ENCODE measurements around the gene REXO1.

The REXO1 gene

GRCh38 chr19:1811942-1812425 lies 36.3 kb downstream of the REXO1 start, which contains the start of gene ATP8B3:
Gene ATP8B3, minus strand, starts transcription at chr19:1812276. Its CDS starts 540 bp downstream, at chr19:1811736.
- in situ Hi-C loops (cut with MboI; ENCODE audit: low sequenced_read_pairs, unreplicated experiment) = no loop called here
- DNase-seq (ENCODE audit: low spot score) = peak; percentile 100
- TF ChIP-seq, protein P1, sequence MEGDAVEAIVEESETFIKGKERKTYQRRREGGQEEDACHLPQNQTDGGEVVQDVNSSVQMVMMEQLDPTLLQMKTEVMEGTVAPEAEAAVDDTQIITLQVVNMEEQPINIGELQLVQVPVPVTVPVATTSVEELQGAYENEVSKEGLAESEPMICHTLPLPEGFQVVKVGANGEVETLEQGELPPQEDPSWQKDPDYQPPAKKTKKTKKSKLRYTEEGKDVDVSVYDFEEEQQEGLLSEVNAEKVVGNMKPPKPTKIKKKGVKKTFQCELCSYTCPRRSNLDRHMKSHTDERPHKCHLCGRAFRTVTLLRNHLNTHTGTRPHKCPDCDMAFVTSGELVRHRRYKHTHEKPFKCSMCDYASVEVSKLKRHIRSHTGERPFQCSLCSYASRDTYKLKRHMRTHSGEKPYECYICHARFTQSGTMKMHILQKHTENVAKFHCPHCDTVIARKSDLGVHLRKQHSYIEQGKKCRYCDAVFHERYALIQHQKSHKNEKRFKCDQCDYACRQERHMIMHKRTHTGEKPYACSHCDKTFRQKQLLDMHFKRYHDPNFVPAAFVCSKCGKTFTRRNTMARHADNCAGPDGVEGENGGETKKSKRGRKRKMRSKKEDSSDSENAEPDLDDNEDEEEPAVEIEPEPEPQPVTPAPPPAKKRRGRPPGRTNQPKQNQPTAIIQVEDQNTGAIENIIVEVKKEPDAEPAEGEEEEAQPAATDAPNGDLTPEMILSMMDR (IDR thresholded peaks at IDR 0.05; ENCODE audit: borderline replicate concordance, control extremely low read depth, extremely low read depth, insufficient read depth, missing control alignments) = no peak

- in situ Hi-C loops (cut with MboI; ENCODE audit: low sequenced_read_pairs, unreplicated experiment) = no loop called here
- TF ChIP-seq, protein P1 (IDR thresholded peaks at IDR 0.05; ENCODE audit: borderline replicate concordance, control extremely low read depth, extremely low read depth, insufficient read depth, missing control alignments) = no peak
- no peak for DNase-seq (ENCODE audit: low spot score)
Observed at GRCh38 chr19:1811472-1811894, 36.8 kb downstream of the REXO1 start.

DNA sequence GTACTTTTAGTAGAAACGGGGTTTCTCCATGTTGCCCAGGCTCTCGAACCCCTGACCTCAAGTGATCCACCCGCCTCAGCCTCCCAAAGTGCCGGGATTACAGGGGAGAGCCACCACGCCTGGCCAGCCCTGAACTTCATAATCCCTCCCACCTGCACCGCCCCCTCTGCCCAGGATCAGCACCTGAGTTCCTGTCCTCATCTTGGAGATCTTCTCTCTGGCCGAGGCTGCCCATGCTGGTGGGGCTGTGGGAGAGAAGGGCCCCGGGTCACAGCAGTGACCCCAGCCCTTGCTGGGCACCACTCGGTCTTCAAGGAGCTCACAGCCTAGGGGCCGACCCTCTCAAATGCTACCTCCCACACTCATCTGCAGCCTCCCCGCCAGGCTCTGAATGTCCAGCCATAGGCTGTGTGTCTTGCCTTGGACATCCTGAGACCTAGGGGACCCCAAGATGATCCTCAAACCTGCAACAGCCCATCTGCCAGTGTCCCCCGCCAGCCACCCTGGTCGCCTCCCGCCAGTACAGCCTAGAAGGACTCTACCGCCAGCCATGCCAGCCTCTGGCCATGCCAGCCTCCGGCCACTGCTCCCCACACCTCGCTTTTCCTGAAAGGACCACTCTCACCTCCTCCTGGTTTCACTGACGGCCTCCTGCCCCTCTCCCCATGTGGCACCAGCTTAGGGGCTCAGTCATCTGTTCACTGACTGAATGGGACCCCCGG lies 37.7 kb downstream of the REXO1 start:
- TF ChIP-seq, protein P1 (IDR thresholded peaks at IDR 0.05; ENCODE audit: borderline replicate concordance, control extremely low read depth, extremely low read depth, insufficient read depth, missing control alignments) = no peak
- in situ Hi-C loops (cut with MboI; ENCODE audit: low sequenced_read_pairs, unreplicated experiment) = no loop called here
- no peak for DNase-seq (ENCODE audit: low spot score)

GRCh38 chr19:1809678-1810077 lies 38.6 kb downstream of the REXO1 start:
- DNase-seq (ENCODE audit: low spot score) = no peak
- TF ChIP-seq, protein P1 (IDR thresholded peaks at IDR 0.05; ENCODE audit: borderline replicate concordance, control extremely low read depth, extremely low read depth, insufficient read depth, missing control alignments) = no peak
- in situ Hi-C loops (cut with MboI; ENCODE audit: low sequenced_read_pairs, unreplicated experiment) = no loop called here

DNA sequence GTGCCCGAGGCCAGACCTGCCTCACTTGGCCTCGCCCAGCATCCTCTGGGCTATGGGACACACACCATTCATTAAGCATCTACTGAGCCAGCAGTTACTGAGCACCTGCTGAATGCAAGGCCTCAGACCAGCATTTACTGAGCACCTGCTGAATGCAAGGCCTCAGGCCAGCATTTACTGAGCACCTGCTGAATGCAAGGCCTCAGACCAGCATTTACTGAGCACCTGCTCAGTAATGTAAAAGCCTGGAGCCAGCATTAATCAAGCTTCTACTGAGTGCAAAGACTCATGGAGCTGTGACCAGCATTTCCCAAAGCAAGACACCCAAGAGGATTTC lies 39.9 kb downstream of the REXO1 start:
- DNase-seq (ENCODE audit: low spot score) = no peak
- TF ChIP-seq, protein P1 (IDR thresholded peaks at IDR 0.05; ENCODE audit: borderline replicate concordance, control extremely low read depth, extremely low read depth, insufficient read depth, missing control alignments) = no peak
- in situ Hi-C loops (cut with MboI; ENCODE audit: low sequenced_read_pairs, unreplicated experiment) = no loop called here

DNA sequence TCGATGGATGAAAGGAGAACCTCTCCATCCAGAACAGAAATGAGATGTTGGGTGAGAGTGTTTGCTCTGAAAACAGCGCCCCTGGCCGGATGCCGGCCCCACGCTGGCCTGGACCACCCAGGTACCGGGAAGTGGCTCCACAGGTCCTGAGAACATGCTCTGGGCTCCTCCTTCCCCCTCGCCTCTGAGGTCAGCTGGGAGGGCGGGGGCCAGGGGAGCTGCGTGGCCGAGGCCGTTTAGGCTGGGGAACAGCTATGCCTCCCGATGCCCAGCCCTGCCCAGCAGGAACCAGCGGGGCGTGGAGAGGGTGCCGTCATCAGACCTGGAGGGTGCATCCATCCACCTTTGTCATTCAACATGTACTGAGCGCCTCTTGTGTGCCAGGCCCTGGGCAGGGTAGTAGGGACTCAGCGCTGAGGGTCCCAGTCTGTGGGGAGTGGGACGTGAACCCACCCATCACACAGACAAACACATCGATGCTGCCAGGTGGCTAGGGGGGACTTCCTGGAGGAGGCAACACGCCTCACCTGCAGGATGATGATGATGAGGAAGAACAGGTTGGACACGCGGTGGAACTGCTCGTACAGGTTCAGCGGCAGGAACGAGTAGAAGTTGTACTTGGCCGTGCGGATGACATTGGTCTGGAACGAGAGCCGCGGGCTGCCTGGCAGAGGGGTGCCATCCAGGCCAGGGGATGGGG lies 40.4 kb downstream of the REXO1 start:
- in situ Hi-C loops (cut with MboI; ENCODE audit: low sequenced_read_pairs, unreplicated experiment) = no loop called here
- no peak for DNase-seq (ENCODE audit: low spot score)
- TF ChIP-seq, protein P1 (IDR thresholded peaks at IDR 0.05; ENCODE audit: borderline replicate concordance, control extremely low read depth, extremely low read depth, insufficient read depth, missing control alignments) = no peak
